HG03378 (cell line): ENCODE data around the gene PNLDC1.
A peak's percentile ranks its signal among the peaks of the same experiment; 100 is the strongest.
"Not testable (repeated sequence)": the region's sequence is repeated elsewhere in the genome, so short reads cannot be mapped to it uniquely, and the experiment has no call there.

Experiments used
- ATAC-seq: cut with Tn5 transposase; IDR thresholded peaks from one replicate; pipeline ENCODE4 v1.9.1; 2021; ENCODE audit warnings: mild to moderate bottlenecking, moderate library complexity; ENCODE audit not compliant: unreplicated experiment

Gene PNLDC1

DNA sequence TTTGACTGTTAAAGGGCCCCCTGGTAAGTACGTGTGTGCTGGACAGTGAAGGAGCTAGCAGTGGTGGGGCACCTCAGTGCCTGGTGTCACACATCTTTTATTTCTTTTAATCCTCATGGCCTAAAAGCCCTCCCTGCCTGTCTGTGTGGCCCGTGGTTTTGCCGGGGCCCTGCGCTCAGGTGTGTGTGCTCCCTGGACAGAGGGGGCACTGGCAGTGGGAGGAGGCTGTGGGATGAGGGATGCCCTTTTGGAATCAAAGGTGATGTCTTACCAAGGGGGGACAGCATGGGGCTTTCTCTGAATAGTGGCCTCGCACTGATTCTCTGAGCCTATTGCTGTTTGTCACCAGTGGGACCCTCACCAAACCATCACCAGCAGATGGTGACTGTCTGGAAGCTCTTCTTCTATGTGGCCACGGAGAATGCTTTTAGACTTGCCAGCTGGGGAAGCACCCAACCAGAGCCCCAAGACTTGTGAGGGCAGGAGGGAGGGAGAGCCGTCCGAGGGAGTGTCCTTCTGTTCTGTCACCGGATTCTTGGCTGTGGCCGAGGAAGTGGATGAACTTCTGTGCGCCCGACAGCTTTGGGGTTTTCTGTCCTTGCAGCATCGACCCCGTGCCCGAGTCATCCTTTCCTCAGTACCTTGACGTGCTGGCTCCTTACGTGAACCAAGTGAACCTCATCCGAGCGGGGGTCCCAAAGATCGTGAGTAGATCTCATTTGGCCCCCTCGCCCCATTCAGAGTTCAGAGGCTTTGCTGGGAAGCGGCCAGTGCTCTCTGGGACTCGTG is 18.1 kb downstream of the PNLDC1 start:
- no peak for ATAC-seq

DNA sequence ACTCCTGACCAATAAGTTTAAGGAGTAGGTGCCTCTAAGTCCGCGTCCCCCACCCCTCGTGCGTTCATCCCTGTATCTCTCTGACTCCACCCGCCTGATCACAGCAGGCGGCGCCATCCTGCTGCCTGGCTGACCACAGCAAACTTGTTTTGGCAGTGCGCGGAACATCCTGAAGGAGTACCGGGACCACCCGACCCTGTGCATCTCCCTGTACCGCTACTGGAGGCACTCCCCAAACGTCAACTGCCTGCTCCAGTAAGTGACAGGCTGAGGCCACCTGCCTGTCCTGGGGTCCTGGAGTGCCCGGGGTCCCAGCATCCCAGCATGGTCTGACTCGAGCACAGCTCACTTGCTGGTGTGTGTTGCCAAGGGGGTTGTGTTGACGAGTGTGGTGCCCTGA is 19.0 kb downstream of the PNLDC1 start:
- no peak for ATAC-seq

DNA sequence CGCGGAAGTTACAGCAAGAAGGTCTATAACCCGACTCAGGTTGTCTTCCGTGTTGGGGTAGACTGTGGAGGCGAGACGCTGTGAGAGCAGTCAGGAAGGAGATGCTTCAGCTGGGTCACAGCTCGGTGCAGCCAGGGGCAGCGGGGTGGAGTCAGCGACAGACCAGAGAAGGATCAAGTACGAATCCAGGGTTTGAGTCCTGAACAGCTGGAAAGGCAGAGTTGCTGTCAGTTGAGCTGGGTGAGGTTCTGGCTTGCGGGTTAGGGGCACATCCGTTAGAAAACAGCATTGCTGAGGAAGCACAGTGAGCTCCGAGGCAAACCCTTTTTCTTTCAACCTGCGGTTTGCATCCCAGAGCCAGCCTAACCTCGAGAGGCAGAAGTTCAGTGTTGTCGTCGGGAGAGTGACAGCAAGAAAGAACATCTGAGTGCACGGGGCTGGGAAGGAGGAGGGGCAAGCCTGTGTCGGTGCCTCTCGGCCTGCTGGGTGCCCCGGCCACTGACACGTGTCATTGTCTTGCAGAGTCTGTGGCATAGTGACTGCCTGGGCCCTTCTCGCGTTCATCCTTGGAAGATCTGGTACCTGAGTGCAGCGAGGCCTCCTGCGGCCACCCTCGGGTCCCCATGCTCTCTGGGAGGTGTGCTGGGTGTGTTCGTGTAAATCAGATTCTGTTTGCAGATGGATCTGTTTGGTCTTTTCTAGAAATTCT is 20.0 kb downstream of the PNLDC1 start:
- ATAC-seq = no peak

DNA sequence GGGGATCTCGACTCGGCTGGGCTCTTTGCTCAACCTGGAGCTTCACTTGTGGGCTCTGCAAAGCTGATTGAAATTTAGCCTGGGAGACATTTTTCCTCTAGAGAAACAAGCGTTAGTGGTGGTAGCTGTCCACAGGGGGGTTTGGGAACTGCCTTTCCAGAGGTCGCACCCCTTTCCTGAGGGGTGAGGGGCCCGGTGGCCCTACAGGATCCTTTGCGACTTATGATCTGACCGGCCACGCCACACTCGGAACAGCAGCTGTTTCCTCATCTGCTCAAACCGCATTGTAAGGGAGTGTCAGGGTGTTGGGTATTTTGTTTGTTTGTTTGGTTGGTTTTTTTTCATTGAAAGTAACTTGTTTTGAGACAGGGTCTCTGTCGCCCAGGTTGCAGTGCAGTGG is 21.0 kb downstream of the PNLDC1 start:
- no peak for ATAC-seq

DNA sequence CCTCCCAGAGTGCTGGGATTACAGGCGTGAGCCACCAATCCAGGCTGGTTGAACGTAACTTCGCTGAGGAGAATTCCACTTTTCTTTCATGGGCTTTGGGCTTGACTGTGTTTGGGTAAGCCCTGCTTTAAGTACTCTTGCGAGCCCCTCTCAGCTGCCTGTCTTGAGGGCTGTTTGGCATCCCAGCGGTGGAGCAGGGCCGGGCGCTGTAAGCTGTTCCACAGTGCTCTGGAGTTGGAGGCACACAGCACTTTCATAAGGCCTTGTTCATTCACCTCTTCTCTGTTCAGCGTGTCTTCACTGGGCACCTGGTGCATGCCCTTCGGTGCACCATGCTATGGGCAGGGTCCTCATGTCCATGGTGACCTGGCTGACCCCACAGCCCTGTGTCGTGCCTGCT is 21.6 kb downstream of the PNLDC1 start:
- no peak for ATAC-seq

DNA sequence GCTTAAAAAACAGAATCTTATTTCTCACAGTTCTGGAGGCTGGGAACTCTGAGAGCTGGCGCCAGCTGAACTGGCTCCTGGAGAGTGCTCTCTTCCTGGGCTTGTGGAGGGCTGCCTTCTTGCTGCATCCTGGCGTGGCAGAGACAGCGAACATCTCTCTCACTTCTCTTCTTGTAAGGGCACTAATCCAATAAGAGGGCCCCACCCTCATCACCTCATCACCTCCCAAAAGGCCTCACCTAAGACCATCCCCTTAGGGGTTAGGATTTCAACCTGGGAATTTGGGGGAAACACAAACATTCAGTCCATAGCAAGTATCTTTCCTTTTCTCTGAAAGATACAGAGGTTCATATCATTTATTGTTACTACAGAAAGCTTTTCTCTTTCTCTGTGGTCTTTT is 23.9 kb downstream of the PNLDC1 start:
- no peak for ATAC-seq

DNA sequence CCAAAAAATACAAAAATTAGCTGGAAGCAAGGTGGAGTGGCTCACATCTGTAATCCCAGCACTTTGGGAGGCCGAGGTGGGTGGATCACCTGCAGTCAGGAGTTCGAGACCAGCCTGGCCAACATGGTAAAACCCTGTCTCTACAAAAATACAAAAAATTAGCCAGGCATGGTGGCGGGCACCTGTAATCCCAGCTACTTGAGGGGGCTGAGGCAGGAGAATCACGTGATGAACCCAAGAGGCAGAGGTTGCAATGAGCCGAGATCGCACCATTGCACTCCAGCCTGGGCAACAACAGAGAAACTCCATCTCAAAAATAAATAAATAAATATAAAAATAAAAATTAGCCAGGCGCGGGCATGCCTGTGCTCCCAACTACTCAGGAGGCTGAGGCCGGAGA is 24.6 kb downstream of the PNLDC1 start:
- not testable (repeated sequence) for ATAC-seq

DNA sequence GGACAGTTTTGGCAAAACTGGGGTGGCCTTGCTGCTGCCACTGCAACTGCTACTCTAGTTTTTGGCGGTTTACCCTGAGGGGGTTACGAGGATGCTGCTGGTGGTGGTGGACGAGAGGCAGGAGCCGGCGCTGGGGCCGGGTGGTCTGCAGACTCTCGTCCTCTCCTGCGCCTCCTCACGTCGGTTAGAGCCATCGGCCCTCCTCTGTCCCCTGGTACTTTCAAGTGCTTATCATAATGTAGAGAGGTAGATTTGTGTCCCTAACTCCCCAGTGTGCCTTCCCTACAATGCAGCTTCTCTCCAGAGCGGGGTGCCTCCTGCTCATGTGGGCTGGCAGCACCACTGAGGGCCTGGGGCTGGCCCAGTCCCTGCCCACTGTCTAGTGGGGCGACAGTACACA is 25.9 kb downstream of the PNLDC1 start:
- no peak for ATAC-seq

DNA sequence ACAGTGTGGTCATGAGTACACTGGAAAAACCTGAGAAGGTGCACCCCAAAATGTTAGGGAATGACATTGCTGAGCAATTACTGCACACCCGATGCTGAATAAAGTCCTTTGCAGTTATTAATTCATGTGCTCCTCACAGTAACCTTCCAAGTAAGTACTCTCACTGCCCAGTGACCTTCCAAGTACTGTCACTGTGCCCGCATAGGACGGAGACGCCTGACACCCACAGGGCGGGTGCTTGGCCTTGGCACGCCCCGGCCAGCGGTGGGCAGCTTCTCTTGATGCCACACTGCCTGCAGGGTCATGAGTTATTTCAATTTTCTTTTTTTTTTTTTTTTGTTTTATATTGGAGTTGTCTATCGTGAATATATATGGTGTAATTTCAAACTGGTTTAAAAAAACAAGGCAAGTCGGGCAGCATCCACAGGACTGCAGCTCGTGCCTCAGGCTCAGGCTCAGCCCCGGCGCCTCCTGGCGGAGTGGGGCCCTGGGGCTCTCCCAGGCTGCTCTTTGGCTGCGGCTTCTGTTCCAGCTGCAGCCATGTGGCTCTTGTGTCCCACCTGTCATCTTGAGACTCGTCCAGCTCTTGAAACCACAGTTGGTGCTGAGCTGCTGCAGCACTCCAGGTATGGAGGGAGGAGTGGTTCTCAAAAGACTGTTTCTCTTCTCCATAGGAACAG is 27.0 kb downstream of the PNLDC1 start:
- no peak for ATAC-seq

DNA sequence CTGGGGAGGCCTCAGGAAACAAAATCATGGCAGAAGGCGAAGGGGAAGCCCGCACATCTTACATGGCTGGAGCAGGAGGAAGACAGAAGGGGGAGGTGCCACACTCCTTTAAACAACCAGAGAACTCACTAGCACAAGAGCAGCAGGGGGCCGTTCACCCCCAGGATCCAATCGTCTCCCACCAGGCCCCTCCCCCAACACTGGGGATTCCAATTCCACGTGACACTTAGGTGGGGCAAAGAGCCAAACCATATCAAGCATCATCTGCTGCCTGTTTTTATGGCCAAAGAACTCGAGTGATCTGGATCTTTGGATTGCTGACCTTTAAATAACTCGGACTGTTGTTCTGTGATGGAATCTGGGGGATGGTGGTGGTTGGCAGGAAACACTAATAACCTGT is 28.0 kb downstream of the PNLDC1 start:
- no peak for ATAC-seq

DNA sequence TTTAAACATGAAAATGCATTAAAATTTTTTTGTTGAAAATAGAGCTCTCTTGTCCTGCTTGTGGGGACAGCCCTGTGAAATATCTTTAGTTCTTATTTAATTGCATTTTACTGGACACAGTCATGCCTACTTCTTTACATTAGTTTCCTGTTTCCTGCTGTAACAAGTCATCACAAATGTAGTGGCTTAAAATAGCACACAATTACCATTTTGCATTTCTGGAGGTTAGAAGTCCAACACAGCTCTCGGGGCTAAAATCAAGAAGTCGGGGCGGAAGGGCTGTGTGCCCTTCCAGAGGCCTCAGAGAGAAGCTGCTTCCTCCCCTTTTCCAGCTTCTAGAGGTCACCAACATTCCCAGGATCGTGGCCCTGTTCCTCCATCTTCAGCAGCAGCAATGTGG is 29.4 kb downstream of the PNLDC1 start:
- peak; percentile 82 for ATAC-seq

DNA sequence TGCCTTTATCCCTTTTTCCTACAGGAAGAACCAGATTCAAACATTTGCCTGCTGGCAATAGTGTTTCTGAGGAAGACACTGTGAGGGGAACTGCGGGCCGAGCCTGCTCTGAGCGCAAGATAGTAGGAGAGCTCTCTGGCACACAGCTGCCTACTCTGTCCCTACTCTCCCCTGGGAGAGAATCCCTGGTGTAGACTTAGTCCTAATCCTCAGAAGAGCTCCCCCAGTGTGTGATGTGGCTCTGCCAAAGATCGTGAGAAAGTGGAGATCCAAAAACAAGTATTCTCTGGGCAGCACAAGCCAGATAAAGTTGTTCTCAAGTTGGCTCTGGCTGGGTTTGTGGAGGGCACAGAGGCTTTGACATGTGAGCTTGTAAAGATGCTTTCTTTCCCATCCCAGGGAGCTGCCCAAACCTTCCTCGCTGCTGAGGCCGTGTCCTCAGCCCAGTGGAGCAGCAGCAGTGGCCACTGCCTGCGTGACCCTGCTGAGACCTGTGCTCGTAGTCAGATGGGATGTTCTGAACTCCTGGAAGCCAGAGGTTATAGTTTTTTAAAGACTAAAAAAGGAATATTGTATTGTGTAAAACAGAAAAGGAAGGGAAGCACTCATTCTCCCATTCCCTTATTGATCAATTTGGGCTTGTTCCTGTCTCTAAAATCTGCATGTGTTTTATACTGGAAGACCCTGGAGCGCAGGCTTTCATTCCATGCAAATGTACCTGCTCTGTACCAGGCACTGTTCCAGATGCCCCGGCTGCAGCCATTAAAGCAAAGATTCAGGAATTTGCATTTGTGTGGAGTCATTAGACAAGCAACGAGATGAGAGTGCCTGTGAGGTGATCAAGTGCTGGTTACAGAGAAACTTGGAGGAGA is 30.7 kb downstream of the PNLDC1 start:
- no peak for ATAC-seq

DNA sequence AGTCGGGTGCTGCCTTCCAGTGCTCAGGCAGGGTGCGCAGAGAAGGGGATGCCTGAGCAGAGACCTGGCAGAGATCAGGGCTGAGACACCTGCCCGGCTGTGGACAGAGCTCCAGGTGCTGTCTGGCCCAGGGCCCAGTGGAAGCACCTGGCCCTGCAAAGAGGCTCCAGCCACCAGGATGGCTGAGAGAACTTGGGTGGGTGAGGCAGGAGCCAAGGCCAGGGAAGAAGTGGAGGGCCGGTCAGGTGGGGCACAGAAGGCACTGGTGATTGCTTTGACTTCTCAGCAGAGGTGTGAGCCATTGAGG is 31.2 kb downstream of the PNLDC1 start:
- ATAC-seq = no peak

DNA sequence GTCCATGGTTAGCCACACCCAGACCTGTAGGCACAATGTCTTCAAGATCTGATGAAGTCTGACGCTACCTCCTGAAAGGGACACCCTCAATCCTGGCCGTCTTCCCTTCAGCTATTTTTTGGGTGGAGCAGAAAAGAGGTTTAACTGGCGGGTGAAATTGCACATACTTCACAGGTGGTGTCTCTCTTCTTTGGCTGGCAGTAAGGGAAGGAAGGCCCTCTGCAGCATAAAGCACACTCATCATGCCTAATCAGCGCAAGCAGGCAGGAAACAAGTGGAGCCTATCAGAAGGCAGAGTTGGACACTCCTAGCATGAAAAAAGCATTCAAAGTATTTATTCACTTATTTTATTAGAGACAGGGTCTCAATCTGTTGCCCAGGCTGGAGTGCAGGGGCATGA is 32.9 kb downstream of the PNLDC1 start:
- no peak for ATAC-seq

DNA sequence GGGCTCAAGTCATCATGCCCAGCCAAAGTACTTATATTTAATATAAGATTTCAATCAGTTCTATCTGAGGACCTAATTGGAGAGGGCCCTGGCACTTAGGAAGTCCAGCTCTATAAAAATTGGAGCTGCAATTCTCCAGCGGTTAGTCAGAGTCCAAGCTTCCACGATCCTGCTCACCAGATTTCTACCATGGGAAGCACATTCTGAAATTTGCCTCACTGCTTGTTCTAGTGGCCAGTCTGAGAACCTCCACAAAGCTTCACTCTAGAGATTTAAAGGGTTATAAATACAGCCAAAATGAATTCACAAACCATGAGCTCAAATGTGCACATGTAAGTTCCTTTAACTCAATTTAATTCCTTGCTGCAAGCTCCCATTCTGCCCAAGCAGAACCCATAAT is 33.5 kb downstream of the PNLDC1 start:
- no peak for ATAC-seq

DNA sequence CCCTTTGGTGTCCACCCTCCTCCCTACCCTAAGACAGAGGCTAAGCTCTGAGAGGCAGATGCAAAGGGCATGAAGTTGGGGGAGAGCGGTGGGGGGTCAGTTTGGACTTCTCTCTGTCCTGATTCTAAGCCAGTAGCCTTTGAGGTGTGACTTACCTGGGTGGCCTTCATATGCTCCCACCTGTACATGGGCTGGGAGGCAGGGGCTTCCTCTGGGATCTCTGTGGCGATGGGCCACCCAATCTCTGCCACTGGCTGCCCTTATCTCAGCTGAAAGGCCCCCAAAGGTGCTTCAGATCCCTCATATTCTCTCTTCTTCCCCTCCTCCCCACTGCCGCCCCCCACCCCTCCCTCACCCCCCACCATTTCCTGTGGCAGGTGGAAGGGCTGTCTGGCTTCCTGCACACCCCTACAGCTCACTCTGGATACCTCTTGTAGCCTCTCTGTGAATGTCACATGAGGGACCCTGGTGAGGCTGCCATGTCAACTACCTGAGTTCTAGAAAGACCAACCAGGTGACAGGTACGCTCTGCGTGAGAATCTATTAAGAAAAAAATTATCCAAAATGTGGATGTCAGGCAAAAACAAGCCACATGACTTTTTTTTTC is 34.0 kb downstream of the PNLDC1 start:
- no peak for ATAC-seq

DNA sequence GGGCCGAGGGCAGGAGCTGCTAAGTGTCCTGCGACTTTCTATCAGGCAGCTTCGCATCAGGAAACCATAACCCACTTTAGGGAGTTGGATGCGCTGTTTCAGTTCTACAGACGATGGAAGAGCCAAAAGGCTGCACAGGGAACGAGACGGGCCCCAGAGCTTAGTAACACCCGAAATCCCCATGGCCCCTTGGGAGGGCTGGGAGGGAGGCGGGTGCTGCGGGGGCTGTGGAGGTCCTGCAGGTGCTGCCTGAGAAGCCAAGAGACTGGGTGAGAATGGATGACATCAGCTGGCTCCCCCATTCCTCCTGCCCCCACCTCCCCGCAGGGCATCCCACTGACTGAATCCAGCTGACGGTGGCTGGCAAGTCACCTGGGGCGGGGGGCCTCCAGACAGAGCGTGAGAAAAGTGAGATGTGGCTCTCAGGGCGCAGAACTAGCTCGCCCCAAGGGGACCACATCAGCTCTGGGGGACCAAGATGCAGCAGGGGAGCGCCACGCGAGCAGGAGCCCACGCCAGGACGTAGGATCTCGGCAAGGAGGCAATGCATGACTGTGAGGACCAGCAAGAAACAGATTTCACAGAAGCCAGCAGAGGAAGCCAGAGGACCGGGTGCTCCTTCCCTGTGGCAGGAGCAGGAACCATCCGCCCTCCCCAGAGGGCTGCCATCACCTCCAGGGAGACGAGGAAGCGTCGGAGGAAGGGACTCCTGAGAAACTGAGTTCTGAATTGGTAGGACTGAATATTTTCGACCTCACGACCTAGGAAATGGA is 36.8 kb downstream of the PNLDC1 start:
- ATAC-seq = no peak

DNA sequence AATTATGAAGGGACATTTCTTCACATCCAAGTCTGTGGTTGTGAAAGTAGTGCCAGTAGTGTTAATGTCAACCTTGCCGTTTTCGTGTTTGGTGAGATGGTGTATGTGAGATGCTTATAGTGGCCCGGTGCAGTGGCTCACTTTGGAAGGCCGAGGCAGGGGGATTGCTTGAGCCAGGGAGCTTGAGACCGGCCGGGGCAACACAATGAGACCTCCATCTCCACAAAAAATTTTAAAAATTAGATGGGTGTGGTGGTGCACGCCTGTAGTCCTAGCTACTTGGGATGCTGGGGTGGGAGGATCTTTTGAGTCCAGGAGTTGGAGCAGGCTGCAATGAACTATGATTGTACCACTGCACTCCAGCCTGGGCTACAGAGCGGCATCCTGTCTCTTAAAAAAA is 37.4 kb downstream of the PNLDC1 start:
- no peak for ATAC-seq

DNA sequence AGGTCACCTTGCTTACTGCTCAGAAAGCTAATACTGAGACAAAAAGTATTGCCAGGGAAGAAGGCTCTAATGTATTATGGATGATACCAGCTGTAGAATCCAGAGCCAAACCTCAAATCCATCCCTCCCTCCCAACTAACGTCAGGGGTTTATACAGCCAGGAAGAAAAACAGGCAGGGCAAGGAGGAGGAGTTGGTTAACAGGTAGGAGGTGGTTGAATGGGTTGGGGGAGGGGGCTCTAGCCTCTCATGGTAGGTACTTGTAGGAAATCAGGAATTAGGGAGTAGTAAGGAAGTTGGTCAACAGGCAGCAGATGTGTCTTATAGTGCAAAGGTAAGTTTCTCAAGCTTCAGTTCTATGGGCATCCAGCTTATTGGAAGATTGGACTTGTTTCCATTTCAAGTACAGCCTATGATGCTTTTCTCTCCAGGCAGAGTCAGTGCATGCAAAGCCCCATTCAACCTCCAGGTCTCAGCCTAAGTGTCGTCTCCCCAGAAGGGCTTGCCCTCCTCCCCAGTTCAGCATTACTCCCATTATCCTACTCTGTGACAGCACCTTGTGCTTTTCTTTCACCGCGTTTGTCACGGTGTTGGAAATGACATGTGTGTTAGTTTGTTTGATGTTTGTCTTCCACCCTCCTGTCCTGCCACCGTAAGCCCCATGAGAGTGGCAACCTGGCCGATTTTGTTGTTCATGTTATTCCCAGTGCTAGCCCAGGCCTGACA is 38.1 kb downstream of the PNLDC1 start:
- no peak for ATAC-seq
